KMS-11 (cell line): ENCODE results near the gene CCDC117.

ENCODE experiments used
- H2AFZ ChIP-seq: fragments of 200-600 bp; sonication (generic); 2 replicates; pipeline ENCODE4 v1.6.1; 2016; ENCODE audit warnings: antibody characterized with exemption, mixed run types, low read depth
- H3K27ac ChIP-seq: fragments of 200-600 bp; sonication (generic); 2 replicates; pipeline ENCODE4 v1.6.1; 2016; ENCODE audit warnings: mild to moderate bottlenecking, mixed run types
- H3K27me3 ChIP-seq: fragments of 200-600 bp; sonication (generic); 2 replicates; pipeline ENCODE4 v1.6.1; 2017; ENCODE audit warnings: mild to moderate bottlenecking, low read depth, mixed run types, moderate library complexity; ENCODE audit not compliant: insufficient read depth
- H3K36me3 ChIP-seq: fragments of 200-600 bp; sonication (generic); 2 replicates; pipeline ENCODE4 v1.6.1; 2017; ENCODE audit warnings: mild to moderate bottlenecking, mixed run types; ENCODE audit not compliant: insufficient read depth
- H3K4me1 ChIP-seq: fragments of 200-600 bp; sonication (generic); 2 replicates; pipeline ENCODE4 v1.6.1; 2016; ENCODE audit warnings: mild to moderate bottlenecking, low read depth, mixed run types; ENCODE audit not compliant: poor library complexity, severe bottlenecking
- H3K4me2 ChIP-seq: fragments of 200-600 bp; sonication (generic); 2 replicates; pipeline ENCODE4 v1.7.0; 2016; ENCODE audit warnings: mild to moderate bottlenecking, mixed run types
- H3K4me3 ChIP-seq: fragments of 200-600 bp; sonication (generic); IDR thresholded peaks from 2 replicates; pipeline ENCODE4 v1.6.1; 2017; ENCODE audit warnings: low read depth, low read length, mixed read lengths; ENCODE audit not compliant: insufficient read depth
- H3K79me2 ChIP-seq: fragments of 200-600 bp; sonication (generic); 2 replicates; pipeline ENCODE4 v1.6.1; 2016; ENCODE audit warnings: low read depth, mixed run types; ENCODE audit not compliant: insufficient read depth
- H3K9ac ChIP-seq: fragments of 200-600 bp; sonication (generic); 2 replicates; pipeline ENCODE4 v1.6.1; 2016; ENCODE audit warnings: mild to moderate bottlenecking, mixed run types
- H4K20me1 ChIP-seq: fragments of 200-600 bp; sonication (generic); 2 replicates; pipeline ENCODE4 v1.6.1; 2016; ENCODE audit warnings: mild to moderate bottlenecking, mixed run types; ENCODE audit not compliant: insufficient read depth
- TF ChIP-seq, protein P1 (sequence below): fragments of 200-600 bp; sonication (generic); conservative IDR thresholded peaks from 2 replicates; pipeline ENCODE4 v1.6.1; 2017; ENCODE audit warnings: low read depth, mild to moderate bottlenecking, antibody characterized with exemption, low read length, moderate library complexity, mixed read lengths

The CCDC117 gene

DNA sequence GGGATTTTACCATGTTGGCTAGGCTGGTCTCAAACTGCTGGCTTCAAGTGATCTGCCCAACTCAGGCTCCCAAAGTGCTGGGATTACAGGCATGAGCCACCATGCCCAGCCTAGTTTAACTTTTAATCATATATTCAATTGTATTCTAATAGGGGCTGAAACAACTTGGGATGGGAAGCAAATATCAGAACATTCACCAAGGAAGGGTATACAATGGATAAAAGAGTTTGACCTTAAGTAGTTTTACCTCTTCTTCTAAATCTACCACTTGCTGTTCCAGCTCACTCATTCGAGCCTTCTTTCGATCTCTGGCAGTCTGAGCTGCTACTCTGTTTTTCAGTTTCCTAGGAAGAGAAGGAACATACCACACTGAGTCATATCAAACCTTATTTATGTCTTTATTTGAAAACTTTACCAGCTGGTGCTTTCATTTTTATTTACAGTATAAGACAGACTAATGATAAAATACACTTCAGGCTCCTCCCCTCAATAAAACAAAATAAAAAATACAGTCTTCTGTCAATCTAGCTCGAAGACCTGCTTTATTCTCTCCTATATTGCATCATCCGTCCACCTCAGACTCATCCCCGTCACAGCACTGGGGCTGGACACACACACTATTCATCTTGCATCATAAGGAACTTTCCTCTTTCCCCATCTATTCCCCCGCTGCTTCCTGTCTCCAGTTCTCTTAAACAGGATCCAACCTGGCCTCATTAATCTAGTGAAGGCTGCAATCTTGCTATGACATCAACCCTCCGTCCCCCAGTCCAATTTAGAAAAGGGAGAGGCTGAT lies 26.5 kb downstream of the CCDC117 start:
- Histone ChIP-seq H3K79me2 (peaks cover 95% of the 10 kb centered on the region), H4K20me1 (peaks cover 25% of the 10 kb centered on the region), H3K4me3 (peak overlapping the region; percentile 26), H3K4me2 (peak overlapping the region; percentile 99), H3K36me3 (peaks cover 38% of the 10 kb centered on the region), H3K9ac (peak overlapping the region; percentile 100), H3K27me3 (no peaks in the 10 kb centered on the region), H2AFZ (no peak overlapping the region), H3K27ac (peak overlapping the region; percentile 99), H3K4me1 (peaks cover 73% of the 10 kb centered on the region)
- TF ChIP-seq, protein P1, sequence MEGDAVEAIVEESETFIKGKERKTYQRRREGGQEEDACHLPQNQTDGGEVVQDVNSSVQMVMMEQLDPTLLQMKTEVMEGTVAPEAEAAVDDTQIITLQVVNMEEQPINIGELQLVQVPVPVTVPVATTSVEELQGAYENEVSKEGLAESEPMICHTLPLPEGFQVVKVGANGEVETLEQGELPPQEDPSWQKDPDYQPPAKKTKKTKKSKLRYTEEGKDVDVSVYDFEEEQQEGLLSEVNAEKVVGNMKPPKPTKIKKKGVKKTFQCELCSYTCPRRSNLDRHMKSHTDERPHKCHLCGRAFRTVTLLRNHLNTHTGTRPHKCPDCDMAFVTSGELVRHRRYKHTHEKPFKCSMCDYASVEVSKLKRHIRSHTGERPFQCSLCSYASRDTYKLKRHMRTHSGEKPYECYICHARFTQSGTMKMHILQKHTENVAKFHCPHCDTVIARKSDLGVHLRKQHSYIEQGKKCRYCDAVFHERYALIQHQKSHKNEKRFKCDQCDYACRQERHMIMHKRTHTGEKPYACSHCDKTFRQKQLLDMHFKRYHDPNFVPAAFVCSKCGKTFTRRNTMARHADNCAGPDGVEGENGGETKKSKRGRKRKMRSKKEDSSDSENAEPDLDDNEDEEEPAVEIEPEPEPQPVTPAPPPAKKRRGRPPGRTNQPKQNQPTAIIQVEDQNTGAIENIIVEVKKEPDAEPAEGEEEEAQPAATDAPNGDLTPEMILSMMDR: no peak

DNA sequence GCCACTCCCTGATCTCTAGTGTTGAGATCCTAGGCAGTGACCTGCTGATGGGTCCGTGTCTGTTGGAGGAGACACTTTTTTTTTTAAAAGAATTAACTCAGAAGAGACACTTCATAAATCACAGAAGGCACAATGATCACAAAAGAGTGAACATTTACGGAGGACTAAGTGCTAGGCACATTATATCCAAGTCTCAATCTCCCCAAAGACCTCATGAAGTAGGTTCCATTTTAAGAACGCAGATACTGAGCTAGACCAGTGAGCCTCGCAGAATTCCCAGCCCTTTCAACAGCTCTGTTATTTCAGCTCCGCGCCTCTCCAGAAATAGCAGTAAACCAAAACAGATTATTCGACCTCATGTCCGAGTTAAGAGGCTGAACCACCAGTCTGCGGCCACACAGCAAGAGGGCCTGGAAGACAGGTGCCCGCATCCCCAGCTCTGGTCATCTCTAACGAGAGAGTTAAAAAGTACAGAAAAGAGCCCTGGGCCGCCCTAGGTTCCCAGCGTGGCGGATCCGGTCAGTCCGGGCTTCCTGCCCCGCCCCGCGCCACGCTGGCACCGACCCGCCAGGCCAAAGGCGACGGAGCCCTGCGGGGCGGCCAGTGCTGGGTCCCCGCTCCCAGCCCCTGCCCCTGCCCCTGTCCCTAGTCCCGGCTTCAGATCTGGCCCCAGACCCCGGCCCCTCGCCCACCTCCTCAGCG lies 27.3 kb downstream of the CCDC117 start:
- Histone ChIP-seq H3K27me3 (no peaks in the 10 kb centered on the region), H2AFZ (no peak overlapping the region), H4K20me1 (peaks cover 20% of the 10 kb centered on the region), H3K79me2 (peaks cover 90% of the 10 kb centered on the region), H3K36me3 (peaks cover 33% of the 10 kb centered on the region), H3K9ac (peak overlapping the region; percentile 100), H3K4me3 (peak overlapping the region; percentile 74), H3K4me1 (peaks cover 69% of the 10 kb centered on the region), H3K4me2 (peak overlapping the region; percentile 99), H3K27ac (peak overlapping the region; percentile 99)
- TF ChIP-seq, protein P1: no peak

DNA sequence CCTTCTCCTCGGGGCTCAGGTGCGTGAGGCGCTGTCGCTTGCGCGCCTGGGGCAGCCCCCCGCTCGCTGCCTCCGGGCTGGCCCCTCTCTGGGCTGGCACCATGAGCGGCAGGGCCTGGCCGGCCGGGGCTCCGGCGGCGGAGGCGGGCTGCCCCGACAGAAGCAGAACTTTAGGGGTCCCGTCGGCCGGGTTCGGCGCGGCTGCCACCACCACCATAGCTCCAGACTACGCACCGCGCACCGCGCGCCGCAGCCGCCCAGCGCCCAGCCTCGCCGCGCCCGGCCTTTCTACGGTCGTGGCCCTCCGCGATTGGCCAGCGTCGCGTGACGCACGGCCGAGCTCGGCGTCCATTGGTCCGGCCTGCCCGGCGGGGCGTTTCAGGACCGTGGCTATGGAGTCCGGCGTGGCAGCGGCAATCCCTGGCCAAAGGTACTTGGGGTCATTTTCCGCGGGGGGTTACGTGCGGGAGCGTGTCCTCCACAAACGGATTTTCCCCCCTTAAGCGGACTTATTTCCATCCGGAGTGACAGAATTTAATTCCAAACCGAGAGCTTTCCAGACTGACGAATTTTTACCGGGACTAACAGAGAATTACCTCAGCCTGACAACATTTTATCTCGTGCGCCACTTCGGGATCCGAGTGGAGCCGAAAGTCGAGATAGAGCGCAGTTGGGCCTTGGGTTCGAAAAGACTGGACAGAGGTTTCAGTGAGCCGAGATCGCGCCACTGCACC lies 28.0 kb downstream of the CCDC117 start, which contains the start of gene XBP1:
TSS of gene XBP1 (minus strand) at position 262 of the 734 bp plus-strand sequence.
- TF ChIP-seq, protein P1: no peak
- peaks cover 12% of the 10 kb centered on the region for H4K20me1 ChIP-seq
- peaks cover 62% of the 10 kb centered on the region for H3K4me1 ChIP-seq
- H2AFZ ChIP-seq: peak within 1 kb of the TSS; percentile 16; the same call in 1 of the 2 replicates
- peaks cover 33% of the 10 kb centered on the region for H3K36me3 ChIP-seq
- peak within 1 kb of the TSS; percentile 74 for H3K4me3 ChIP-seq
- H3K27ac ChIP-seq: peak within 1 kb of the TSS; percentile 99
- peak within 1 kb of the TSS; percentile 99 for H3K4me2 ChIP-seq
- H3K79me2 ChIP-seq: peaks cover 83% of the 10 kb centered on the region
- H3K9ac ChIP-seq: peak within 1 kb of the TSS; percentile 100
- no peaks in the 10 kb centered on the region for H3K27me3 ChIP-seq

DNA sequence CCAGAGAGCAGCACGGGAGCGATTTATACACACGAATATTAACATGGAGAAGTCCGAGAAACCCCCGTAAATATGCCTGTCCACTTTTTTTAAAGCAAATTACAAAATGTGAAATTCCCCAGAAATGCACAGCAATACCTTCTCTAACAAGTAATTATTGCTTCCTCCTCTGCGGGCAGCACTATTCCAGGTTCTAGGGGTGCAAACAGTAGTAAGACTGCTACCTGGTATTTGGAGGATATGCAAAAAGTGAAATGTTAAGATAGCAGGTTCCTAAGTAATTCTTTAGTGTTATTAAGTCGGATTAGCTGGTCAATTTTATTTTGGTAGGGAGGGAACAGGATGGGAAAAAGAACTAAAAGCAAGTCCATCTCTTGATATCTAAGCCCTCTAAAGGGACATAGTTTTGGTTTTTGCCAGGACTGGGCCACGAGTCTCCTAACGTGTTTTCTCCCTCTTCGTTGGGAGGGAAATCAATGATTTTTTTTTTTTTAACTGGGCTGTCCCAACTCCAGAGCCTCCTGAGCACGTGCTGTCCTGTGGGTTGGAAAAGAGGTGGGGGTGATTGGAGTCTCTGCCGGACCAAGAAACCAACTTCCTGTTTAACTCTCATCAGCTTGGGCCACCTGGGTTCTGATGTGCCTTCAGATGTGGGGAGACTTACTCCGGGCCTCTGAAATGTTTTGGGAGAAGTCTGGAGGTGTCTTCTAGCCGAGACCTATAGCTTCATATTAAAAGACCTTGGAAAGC lies 29.5 kb downstream of the CCDC117 start:
- Histone ChIP-seq H3K4me2 (peak overlapping the region; percentile 98), H3K4me3 (no peak overlapping the region), H3K4me1 (peaks cover 46% of the 10 kb centered on the region), H4K20me1 (peaks cover 7% of the 10 kb centered on the region), H3K9ac (peak overlapping the region; percentile 100), H3K36me3 (peaks cover 21% of the 10 kb centered on the region), H3K79me2 (peaks cover 70% of the 10 kb centered on the region), H3K27me3 (no peaks in the 10 kb centered on the region), H3K27ac (peak overlapping the region; percentile 99), H2AFZ (no peak overlapping the region)
- TF ChIP-seq, protein P1: no peak
